Pulmonary artery endothelial cell (primary cell): ENCODE measurements around the gene ARVCF. TPM values are rescaled to one million over a fixed set of nuclear protein-coding genes. Genes with fewer than 3 reads are reported as not detected.

Experiments used
- DNase-seq: peaks from one replicate; pipeline ENCODE4 v3.0.0-alpha.2; 2011; ENCODE audit warnings: low read depth, low spot score
- total RNA-seq: library from RNA; depleted of rRNA; stranded (reverse); fragments of >200 nt; gene quantifications from 2 replicates; pipeline ENCODE4 v1.2.3, GENCODE V29; 2014

The ARVCF gene
- total RNA-seq, 1 donor from 2014 or later: 52.8 TPM

DNA sequence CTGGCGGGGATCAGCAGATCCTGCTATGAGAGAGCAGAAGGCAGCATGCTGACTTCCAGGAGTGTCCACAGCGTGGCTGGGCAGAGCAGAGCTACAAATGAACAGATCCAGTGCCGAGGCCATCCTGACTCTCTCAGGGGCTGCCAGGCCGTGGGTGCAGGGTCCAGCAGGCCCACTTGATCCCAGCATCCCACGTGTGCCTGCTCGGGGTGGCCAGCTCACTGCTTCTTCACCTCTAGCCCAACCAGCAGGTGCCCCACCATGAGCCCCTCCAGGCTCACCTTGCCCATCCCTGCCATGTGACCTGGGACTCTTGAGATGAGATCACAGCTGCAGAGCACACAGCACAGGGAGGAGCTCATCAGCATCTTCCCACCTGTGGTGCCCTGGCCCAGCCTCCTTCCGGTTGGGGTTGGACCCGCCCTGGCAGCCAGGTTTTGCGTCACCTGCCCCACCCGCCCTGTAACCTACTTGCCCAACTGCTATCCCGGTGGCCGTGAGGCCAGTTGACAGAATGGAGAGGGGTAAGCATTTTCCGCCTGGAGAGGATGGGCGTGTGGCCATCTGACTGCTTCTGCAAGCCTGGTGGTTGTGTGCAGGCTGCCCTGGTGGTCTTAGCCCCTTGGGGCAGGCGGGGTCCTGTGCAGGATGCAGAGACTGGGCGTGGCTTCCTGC, 15.2 kb upstream of the ARVCF start:
- no peak for DNase-seq

- DNase-seq: no peak
Observed at GRCh38 chr22:20029550-20030225, 13.1 kb upstream of the ARVCF start.

DNA sequence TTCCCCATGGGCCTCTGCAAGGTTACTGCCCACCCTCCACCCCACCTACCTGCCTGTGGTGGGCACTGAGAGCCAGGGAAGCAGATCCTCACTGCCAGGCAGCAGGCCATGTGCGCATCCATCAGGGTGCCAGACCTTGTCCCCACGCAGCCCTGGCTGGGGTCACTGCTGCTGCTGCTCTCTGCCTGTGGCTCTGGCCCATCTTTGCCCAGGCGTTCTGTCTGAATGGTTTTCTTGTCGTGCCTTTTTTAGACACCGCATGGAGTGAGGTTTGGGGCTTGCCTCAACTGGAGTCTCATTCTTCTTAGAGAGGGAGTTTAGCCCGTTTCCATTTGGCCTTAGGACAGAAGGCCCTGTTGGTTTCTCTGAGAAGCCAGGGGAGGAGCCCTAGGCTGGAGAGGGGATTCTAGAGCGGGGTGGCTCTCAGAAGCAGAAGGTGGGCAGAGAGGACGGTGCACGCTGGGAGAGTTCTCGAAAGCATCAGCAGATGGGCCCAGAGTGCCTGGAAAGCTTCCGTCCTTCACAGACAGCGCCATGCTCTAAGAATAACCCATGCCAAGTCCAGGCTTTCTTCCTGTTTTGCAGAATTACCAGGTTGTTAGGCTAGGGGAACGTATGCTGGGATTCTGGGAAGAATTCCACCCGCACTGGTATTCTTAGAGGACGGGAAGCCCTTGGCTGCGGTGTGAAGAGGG, 12.4 kb upstream of the ARVCF start:
- DNase-seq: no peak

- DNase-seq: no peak
Observed at GRCh38 chr22:20027966-20028854, 11.6 kb upstream of the ARVCF start.

- no peak for DNase-seq
Observed at GRCh38 chr22:20026996-20027601, 10.5 kb upstream of the ARVCF start.

- no peak for DNase-seq
Observed at GRCh38 chr22:20026204-20026908, 9.7 kb upstream of the ARVCF start.

- no peak for DNase-seq
Observed at GRCh38 chr22:20025401-20026203, 9.0 kb upstream of the ARVCF start.

- DNase-seq: no peak
Observed at GRCh38 chr22:20024650-20025397, 8.2 kb upstream of the ARVCF start.

DNA sequence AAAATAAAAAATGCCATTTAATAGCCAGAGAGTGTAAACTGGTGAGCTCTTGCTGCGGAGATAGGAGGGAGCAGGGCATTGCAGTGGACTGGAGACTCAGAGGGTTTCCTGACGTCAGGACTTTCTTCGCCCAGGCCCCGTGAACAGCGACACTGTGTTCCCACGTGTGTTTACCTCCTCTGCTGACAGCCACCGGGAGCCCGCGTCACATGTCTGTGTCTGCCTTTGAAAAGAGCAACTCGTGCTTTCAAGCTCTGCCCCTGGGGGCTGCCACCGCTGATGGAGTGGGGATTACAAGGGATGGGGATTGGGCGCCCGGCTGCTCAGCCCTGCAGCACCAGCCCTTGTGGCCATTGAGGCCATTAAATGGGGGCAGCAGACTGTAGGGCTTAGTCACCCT, 7.6 kb upstream of the ARVCF start:
- DNase-seq: no peak

DNA sequence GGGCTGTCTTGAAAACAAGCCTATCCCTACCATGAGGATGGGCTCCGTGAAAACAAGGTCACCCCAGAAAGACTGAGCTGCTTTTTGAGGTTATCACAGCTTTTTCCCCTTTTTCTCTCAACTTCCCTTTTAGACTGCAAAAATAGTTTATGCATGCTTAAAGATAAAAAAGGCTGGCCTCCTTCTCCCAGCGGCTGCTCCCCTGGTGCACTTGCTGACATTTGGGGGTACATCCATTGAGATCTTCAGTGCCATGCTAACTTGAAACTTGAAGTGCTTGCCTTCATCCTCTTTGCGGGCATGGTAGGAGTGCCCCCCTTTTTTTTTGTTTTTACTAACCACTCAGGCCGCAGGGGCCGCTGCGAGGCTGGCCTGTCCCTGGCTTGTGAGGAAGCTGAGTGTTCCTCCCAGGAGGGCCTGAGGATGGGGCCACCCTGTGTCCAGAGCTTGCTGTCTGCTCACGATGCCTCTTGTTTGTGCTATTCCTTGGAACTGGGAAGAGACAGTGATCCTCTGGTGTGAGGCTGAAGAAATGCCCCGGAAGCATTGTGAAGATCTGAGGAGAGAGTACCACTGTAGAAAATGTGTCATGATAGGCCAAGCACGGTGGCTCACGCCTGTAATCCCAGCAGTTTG, 6.5 kb upstream of the ARVCF start:
- no peak for DNase-seq

- DNase-seq: no peak
Observed at GRCh38 chr22:20022231-20022977, 5.8 kb upstream of the ARVCF start.

GRCh38 chr22:20021196-20022181, 4.9 kb upstream of the ARVCF start:
- DNase-seq: no peak

DNA sequence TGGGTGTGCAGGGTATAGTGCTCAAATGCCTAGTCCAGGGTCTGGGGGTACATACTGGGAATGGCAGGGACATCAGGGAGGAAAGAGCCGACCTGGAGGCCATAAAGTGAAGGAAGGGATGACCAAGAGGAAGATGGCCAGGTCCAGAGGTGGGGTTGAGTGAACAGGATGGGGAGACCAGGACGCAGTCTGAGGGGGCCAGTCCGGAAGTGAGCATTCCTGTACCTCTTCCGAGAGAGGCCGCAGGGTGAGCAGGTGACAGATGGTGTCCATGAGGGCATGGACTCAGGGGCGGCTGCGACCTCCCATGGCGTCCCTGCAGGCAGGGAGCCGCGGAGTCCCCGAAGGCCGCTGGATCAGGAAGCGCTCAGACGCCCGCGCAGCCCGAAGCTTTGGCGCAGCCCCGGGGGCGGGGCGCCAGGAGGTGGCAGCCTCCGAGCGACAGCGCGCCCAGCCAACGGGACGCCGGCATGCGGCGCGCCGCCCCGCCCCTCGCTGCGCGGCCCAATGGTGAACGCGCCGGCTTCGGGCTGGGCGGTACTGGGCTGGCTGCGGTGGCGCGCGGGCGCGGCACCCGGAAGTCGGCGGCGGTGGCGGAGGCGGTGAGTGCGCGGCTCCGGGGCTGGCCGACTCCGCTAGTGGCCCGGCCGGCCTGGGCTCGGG, 4.0 kb upstream of the ARVCF start, which contains the start of gene TANGO2:
TANGO2 (plus strand) TSS at position 578 of the 663 bp plus-strand sequence. CDS start 15,689 bp downstream, outside the sequence.
- DNase-seq: peak; percentile 59

DNA sequence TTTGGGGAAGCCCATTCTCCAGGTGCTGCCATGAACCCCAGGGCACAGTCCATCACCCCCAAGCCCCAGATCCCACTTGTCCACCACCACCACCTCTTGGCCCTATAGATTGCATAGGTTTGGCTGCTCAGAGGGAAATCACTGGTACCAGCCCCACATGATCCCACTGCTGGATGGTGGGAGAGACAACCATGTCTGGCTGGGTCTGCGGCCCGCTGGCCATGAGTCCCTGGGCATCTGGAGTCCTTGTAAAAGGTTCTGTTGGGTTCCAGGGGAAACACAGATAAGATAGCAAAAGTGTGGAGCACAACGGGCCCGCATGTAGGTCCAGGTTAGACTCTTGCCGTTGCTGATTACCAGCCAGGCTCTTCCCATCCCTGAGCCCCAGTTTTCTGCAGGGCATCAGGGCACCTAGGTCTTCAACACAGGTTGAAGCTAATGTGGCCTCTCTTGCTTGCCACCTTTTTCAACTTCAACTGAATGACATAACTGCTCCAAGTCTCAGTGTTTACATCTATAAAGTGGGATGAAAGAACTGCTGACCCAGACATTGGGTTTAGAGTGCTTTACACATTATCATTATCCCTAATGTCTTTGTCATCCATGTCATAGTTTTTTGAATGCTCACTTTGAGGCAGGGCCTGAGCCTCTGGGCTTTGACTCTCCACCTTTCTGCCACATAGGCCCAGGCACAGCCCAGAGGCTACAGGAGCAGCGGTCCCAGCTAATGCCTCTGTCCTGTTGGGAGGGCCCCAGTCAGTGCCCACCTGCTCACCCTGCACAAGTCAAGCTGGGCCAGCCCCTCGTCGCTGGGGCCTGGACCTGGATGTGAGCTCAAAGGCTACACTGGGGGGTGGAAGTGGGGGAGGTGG, 3.3 kb upstream of the ARVCF start:
- DNase-seq: no peak

DNA sequence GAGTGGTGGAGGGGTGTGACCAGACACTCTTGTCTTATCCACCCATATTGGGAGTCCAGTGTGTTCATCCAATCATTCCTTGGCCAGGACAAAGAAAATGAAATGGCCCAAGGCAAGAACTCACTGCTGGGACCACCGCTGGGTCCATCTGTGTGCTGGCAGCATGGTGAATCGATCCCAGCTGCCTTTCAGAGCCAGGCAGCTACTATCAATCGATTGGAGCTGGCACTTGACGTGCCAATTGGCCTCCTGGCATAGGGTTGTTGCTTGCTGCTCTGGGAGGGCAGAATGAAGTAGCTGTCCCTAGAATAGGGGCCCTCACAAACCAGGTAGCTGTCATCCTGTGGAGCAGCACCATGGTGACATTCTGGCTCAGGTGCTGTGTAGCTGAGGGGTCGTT, 1.4 kb upstream of the ARVCF start:
- DNase-seq: no peak
